Ovary (tissue), 3 donors: Measurements from ENCODE around the gene LKAAEAR1.

Source experiments
- POLR2A ChIP-seq: fragments of 450-650 bp; IDR thresholded peaks from one replicate; pipeline ENCODE4 v1.6.1; 2017; ENCODE audit warnings: antibody characterized with exemption, mild to moderate bottlenecking, moderate library complexity
- TF ChIP-seq, protein P1 (sequence below), 3 donors: fragments of 450-650 bp in 2 of 3; fragments of 200-600 bp in 1 of 3; IDR thresholded peaks; one replicate each; pipeline versions ENCODE4 v1.5.1 to v1.8.0; 2016 to 2022; ENCODE audit warnings: antibody characterized with exemption in 3 of 3, mild to moderate bottlenecking in 1 of 3
- donor health status: DM: no; HTN: no; CAD: no.

- TF ChIP-seq, protein P1, sequence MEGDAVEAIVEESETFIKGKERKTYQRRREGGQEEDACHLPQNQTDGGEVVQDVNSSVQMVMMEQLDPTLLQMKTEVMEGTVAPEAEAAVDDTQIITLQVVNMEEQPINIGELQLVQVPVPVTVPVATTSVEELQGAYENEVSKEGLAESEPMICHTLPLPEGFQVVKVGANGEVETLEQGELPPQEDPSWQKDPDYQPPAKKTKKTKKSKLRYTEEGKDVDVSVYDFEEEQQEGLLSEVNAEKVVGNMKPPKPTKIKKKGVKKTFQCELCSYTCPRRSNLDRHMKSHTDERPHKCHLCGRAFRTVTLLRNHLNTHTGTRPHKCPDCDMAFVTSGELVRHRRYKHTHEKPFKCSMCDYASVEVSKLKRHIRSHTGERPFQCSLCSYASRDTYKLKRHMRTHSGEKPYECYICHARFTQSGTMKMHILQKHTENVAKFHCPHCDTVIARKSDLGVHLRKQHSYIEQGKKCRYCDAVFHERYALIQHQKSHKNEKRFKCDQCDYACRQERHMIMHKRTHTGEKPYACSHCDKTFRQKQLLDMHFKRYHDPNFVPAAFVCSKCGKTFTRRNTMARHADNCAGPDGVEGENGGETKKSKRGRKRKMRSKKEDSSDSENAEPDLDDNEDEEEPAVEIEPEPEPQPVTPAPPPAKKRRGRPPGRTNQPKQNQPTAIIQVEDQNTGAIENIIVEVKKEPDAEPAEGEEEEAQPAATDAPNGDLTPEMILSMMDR (IDR thresholded peaks at IDR 0.05) = no peak
- TF ChIP-seq POLR2A = no peak
These were observed 7.9 kb downstream of the LKAAEAR1 start for GRCh38 chr20:64076061-64076997.
